DOHH2 (cell line): Measurements from ENCODE around the gene CGN.

Source experiments
- EZH2phosphoT487 ChIP-seq: fragments of 200-600 bp; sonication (generic); IDR thresholded peaks from 2 replicates; pipeline ENCODE4 v1.6.1; 2017; ENCODE audit warnings: borderline replicate concordance, mild to moderate bottlenecking, antibody characterized with exemption, low read length, moderate library complexity, mixed read lengths
- TF ChIP-seq, protein P1 (sequence below): fragments of 200-600 bp; sonication (generic); IDR thresholded peaks from one replicate; pipeline ENCODE4 v1.5.1; 2014; ENCODE audit warnings: antibody characterized with exemption, mild to moderate bottlenecking, low read depth, low read length; ENCODE audit not compliant: poor library complexity, severe bottlenecking

GRCh38 chr1:151513626-151514121 lies 2.5 kb downstream of the CGN start:
- TF ChIP-seq, protein P1, sequence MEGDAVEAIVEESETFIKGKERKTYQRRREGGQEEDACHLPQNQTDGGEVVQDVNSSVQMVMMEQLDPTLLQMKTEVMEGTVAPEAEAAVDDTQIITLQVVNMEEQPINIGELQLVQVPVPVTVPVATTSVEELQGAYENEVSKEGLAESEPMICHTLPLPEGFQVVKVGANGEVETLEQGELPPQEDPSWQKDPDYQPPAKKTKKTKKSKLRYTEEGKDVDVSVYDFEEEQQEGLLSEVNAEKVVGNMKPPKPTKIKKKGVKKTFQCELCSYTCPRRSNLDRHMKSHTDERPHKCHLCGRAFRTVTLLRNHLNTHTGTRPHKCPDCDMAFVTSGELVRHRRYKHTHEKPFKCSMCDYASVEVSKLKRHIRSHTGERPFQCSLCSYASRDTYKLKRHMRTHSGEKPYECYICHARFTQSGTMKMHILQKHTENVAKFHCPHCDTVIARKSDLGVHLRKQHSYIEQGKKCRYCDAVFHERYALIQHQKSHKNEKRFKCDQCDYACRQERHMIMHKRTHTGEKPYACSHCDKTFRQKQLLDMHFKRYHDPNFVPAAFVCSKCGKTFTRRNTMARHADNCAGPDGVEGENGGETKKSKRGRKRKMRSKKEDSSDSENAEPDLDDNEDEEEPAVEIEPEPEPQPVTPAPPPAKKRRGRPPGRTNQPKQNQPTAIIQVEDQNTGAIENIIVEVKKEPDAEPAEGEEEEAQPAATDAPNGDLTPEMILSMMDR = no peak
- no peak for TF ChIP-seq EZH2phosphoT487
